Measurements from ENCODE around the gene TCF25. TPM values are rescaled to one million over a fixed set of nuclear protein-coding genes. Genes with fewer than 3 reads are reported as not detected.
"Not testable (repeated sequence)": the region's sequence is repeated elsewhere in the genome, so short reads cannot be mapped to it uniquely, and the experiment has no call there.

TCF25 gene
- total RNA-seq: 162 TPM
- long read RNA-seq, transcript TCF25-201 (18 exons, 2,233 nt): major isoform, 85 of 182 reads
- long read RNA-seq, partial matches to known transcripts: 30 of 182 reads
- long read RNA-seq, other reads (novel, unspliced or antisense): 61 of 182 reads

- peak; percentile 72 for ATAC-seq
- peak; percentile 93 for DNase-seq
- intact Hi-C loops (cut with DNase I): no loop called here
- Histone ChIP-seq H3K27ac (peak within 1 kb of the TSS; percentile 94), H3K9me3 (no peaks in the 10 kb centered on the region), H3K36me3 (peaks cover 18% of the 10 kb centered on the region), H3K27me3 (no peaks in the 10 kb centered on the region), H3K4me1 (peaks cover 20% of the 10 kb centered on the region), H3K4me3 (peak within 1 kb of the TSS; percentile 80)
- TF ChIP-seq CTCF (IDR thresholded peaks at IDR 0.05): no peak
Measured at GRCh38 chr16:89873109-89873971, at the start of gene TCF25. TCF25 (plus strand) TSS chr16:89873592; CDS start chr16:89873668, 76 bp downstream.

- DNase-seq; H3K27ac ChIP-seq; H3K27me3 ChIP-seq; intact Hi-C loops (cut with DNase I); H3K36me3 ChIP-seq; H3K9me3 ChIP-seq; H3K4me3 ChIP-seq; ATAC-seq: not testable (repeated sequence)
- H3K4me1 ChIP-seq: peaks cover 10% of the 10 kb centered on the region
Measured at GRCh38 chr16:89823824-89824148, 49.6 kb upstream of the TCF25 start.

- no peak for TF ChIP-seq CTCF (IDR thresholded peaks at IDR 0.05)
- DNase-seq (no peak), ATAC-seq (no peak)
- Histone ChIP-seq H3K9me3 (no peaks in the 10 kb centered on the region), H3K27ac (peak overlapping the region; percentile 42), H3K27me3 (no peaks in the 10 kb centered on the region), H3K4me1 (peaks cover 17% of the 10 kb centered on the region), H3K4me3 (no peak overlapping the region), H3K36me3 (no peaks in the 10 kb centered on the region)
- intact Hi-C loops (cut with DNase I): no loop called here
Measured at GRCh38 chr16:89826531-89827382, 46.6 kb upstream of the TCF25 start.

- peak overlapping the region; percentile 42 for H3K27ac ChIP-seq
- H3K4me3 ChIP-seq: peak overlapping the region; percentile 53
- peaks cover 17% of the 10 kb centered on the region for H3K4me1 ChIP-seq
- H3K36me3 ChIP-seq: no peaks in the 10 kb centered on the region
- no peaks in the 10 kb centered on the region for H3K27me3 ChIP-seq
- H3K9me3 ChIP-seq: no peaks in the 10 kb centered on the region
- DNase-seq: no peak
- peak; percentile 55 for ATAC-seq
- intact Hi-C loops (cut with DNase I): no loop called here
- TF ChIP-seq CTCF (IDR thresholded peaks at IDR 0.05): no peak
Measured at GRCh38 chr16:89827383-89828198, 45.8 kb upstream of the TCF25 start.

- H3K36me3 ChIP-seq: no peaks in the 10 kb centered on the region
- peak; percentile 90 for ATAC-seq
- intact Hi-C loops (cut with DNase I): no loop called here
- peak; percentile 88 for DNase-seq
- peaks cover 17% of the 10 kb centered on the region for H3K4me1 ChIP-seq
- no peaks in the 10 kb centered on the region for H3K27me3 ChIP-seq
- H3K27ac ChIP-seq: peak within 1 kb of the TSS; percentile 42
- no peaks in the 10 kb centered on the region for H3K9me3 ChIP-seq
- peak within 1 kb of the TSS; percentile 53 for H3K4me3 ChIP-seq
- TF ChIP-seq CTCF (IDR thresholded peaks at IDR 0.05): no peak
Measured at GRCh38 chr16:89828199-89828869, 45.1 kb upstream of the TCF25 start, which contains the start of gene SPIRE2. SPIRE2 (plus strand) TSS chr16:89828475; CDS start chr16:89828551, 76 bp downstream.
